Measurements from ENCODE around the gene HEXD.

The HEXD gene

GRCh38 chr17:82435601-82436583 lies 17.7 kb downstream of the HEXD start:
- no peak overlapping the region for H3K9ac ChIP-seq (ENCODE audit: low read length)
- no peaks in the 10 kb centered on the region for H3K79me2 ChIP-seq (ENCODE audit: low read length)
- no peaks in the 10 kb centered on the region for H3K9me3 ChIP-seq (replicated peaks; ENCODE audit: insufficient read depth, low read length)
- H3K27ac ChIP-seq (ENCODE audit: low read length) = no peak overlapping the region
- no peak overlapping the region for H2AFZ ChIP-seq (ENCODE audit: low read length)
- H4K20me1 ChIP-seq (ENCODE audit: insufficient read depth, low read length) = no peaks in the 10 kb centered on the region
- TF ChIP-seq EZH2 (optimal IDR thresholded peaks at IDR 0.05; ENCODE audit: low read depth, low read length) (no peak), EZH2phosphoT487 (IDR thresholded peaks at IDR 0.05; ENCODE audit: low read length) (no peak)
- TF ChIP-seq, protein P1, sequence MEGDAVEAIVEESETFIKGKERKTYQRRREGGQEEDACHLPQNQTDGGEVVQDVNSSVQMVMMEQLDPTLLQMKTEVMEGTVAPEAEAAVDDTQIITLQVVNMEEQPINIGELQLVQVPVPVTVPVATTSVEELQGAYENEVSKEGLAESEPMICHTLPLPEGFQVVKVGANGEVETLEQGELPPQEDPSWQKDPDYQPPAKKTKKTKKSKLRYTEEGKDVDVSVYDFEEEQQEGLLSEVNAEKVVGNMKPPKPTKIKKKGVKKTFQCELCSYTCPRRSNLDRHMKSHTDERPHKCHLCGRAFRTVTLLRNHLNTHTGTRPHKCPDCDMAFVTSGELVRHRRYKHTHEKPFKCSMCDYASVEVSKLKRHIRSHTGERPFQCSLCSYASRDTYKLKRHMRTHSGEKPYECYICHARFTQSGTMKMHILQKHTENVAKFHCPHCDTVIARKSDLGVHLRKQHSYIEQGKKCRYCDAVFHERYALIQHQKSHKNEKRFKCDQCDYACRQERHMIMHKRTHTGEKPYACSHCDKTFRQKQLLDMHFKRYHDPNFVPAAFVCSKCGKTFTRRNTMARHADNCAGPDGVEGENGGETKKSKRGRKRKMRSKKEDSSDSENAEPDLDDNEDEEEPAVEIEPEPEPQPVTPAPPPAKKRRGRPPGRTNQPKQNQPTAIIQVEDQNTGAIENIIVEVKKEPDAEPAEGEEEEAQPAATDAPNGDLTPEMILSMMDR (IDR thresholded peaks at IDR 0.05; ENCODE audit: low read length) = no peak
- H3K4me1 ChIP-seq (ENCODE audit: low read length) = peaks cover 15% of the 10 kb centered on the region
- DNase-seq = no peak
- no peaks in the 10 kb centered on the region; the same call in 1 of the 2 replicates for H3F3A ChIP-seq (ENCODE audit: insufficient read depth, low read length)
- H3K4me2 ChIP-seq (ENCODE audit: low read depth, low read length) = no peak overlapping the region
- H3K36me3 ChIP-seq (replicated peaks; ENCODE audit: insufficient read depth, low read length) = no peaks in the 10 kb centered on the region
- H3K27me3 ChIP-seq (replicated peaks; ENCODE audit: insufficient read depth, low read length) = no peaks in the 10 kb centered on the region
- no peaks in the 10 kb centered on the region for H3K9me2 ChIP-seq (replicated peaks; ENCODE audit: insufficient read depth, low read length)
- no peak overlapping the region for H3K4me3 ChIP-seq (ENCODE audit: low read length)

DNA sequence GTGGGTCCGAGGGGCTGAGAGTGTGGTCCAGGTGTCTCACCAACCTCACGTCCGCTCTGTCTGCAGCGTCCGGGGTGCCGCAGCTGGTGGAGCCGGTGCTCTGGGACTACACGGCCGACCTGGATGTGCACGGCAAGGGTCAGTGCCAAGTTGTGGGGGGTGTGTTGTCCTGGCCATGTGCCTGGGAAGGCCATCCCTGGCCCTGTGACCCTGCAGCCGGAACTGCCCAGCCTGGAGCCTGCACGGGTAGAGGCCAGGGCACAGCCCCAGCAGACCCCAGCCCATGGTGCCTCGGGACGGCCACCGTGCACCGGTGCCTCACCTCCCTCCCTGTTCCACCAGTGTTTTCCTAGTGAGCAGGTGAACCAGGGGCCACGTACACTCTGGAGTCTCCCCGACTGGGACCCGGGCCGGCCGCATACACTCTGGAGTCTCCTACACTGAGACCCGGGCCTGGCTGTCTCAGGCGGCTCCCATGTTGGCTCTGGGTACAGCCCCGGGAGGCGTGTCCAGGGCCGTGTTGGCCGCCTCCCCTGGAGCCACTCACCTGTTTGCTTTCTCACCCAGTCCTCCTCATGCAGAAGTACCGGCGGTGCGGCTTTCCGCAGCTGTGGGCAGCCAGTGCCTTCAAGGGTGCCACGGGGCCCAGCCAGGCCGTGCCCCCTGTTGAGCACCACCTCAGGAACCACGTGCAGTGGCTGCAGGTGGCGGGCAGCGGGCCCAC lies 18.6 kb downstream of the HEXD start:
- H3F3A ChIP-seq (ENCODE audit: insufficient read depth, low read length) = no peaks in the 10 kb centered on the region; the same call in 1 of the 2 replicates
- TF ChIP-seq EZH2 (optimal IDR thresholded peaks at IDR 0.05; ENCODE audit: low read depth, low read length) (no peak), EZH2phosphoT487 (IDR thresholded peaks at IDR 0.05; ENCODE audit: low read length) (no peak)
- TF ChIP-seq, protein P1 (IDR thresholded peaks at IDR 0.05; ENCODE audit: low read length) = no peak
- no peaks in the 10 kb centered on the region for H3K27me3 ChIP-seq (replicated peaks; ENCODE audit: insufficient read depth, low read length)
- no peak overlapping the region for H3K4me2 ChIP-seq (ENCODE audit: low read depth, low read length)
- no peak overlapping the region for H2AFZ ChIP-seq (ENCODE audit: low read length)
- H3K27ac ChIP-seq (ENCODE audit: low read length) = no peak overlapping the region
- H3K9ac ChIP-seq (ENCODE audit: low read length) = no peak overlapping the region
- H3K9me3 ChIP-seq (replicated peaks; ENCODE audit: insufficient read depth, low read length) = no peaks in the 10 kb centered on the region
- no peaks in the 10 kb centered on the region for H3K36me3 ChIP-seq (replicated peaks; ENCODE audit: insufficient read depth, low read length)
- no peaks in the 10 kb centered on the region for H3K9me2 ChIP-seq (replicated peaks; ENCODE audit: insufficient read depth, low read length)
- no peaks in the 10 kb centered on the region for H4K20me1 ChIP-seq (ENCODE audit: insufficient read depth, low read length)
- H3K4me3 ChIP-seq (ENCODE audit: low read length) = no peak overlapping the region
- H3K4me1 ChIP-seq (ENCODE audit: low read length) = peaks cover 15% of the 10 kb centered on the region
- DNase-seq = no peak
- no peaks in the 10 kb centered on the region for H3K79me2 ChIP-seq (ENCODE audit: low read length)

GRCh38 chr17:82437325-82437668 lies 19.1 kb downstream of the HEXD start:
- Histone ChIP-seq H3K27ac (ENCODE audit: low read length) (no peak overlapping the region), H3K4me3 (ENCODE audit: low read length) (no peak overlapping the region), H3K27me3 (replicated peaks; ENCODE audit: insufficient read depth, low read length) (no peaks in the 10 kb centered on the region), H3K9me2 (replicated peaks; ENCODE audit: insufficient read depth, low read length) (no peaks in the 10 kb centered on the region), H3K79me2 (ENCODE audit: low read length) (no peaks in the 10 kb centered on the region), H3K9ac (ENCODE audit: low read length) (no peak overlapping the region), H3F3A (ENCODE audit: insufficient read depth, low read length) (peaks cover under 1% of the 10 kb centered on the region), H3K4me1 (ENCODE audit: low read length) (peaks cover 15% of the 10 kb centered on the region), H4K20me1 (ENCODE audit: insufficient read depth, low read length) (no peaks in the 10 kb centered on the region), H3K36me3 (replicated peaks; ENCODE audit: insufficient read depth, low read length) (no peaks in the 10 kb centered on the region), H3K9me3 (replicated peaks; ENCODE audit: insufficient read depth, low read length) (no peaks in the 10 kb centered on the region), H2AFZ (ENCODE audit: low read length) (no peak overlapping the region), H3K4me2 (ENCODE audit: low read depth, low read length) (no peak overlapping the region)
- no peak for DNase-seq
- TF ChIP-seq EZH2 (optimal IDR thresholded peaks at IDR 0.05; ENCODE audit: low read depth, low read length) = no peak
- no peak for TF ChIP-seq EZH2phosphoT487 (IDR thresholded peaks at IDR 0.05; ENCODE audit: low read length)
- TF ChIP-seq, protein P1 (IDR thresholded peaks at IDR 0.05; ENCODE audit: low read length) = no peak
